Cardiac septum (tissue), 1 donor: Measurements from ENCODE around the gene SUCLA2. TPM values are rescaled to one million over a fixed set of nuclear protein-coding genes. Genes with fewer than 3 reads are reported as not detected.
"Not testable (repeated sequence)": the region's sequence is repeated elsewhere in the genome, so short reads cannot be mapped to it uniquely, and the experiment has no call there.

Experiments used
- DNase-seq: peaks from one replicate; pipeline ENCODE4 v3.0.0-alpha.2; 2020; ENCODE audit warnings: low spot score
- intact Hi-C: fragments of 100-400 bp; cut with DNase I; formaldehyde crosslinking; loops from one replicate; pipeline ENCODE4 v1.14.0; 2022
- total RNA-seq: library from RNA; stranded (reverse); fragmentation: NEBNext Ultra II Directional; extraction: Animal tissue kit (Norgen Biotek cat#: 25700); gene quantifications from one replicate; pipeline ENCODE4 v1.2.1, GENCODE V29; 2021
- donor health status: DM: no; HTN: no; CAD: no.

SUCLA2 gene
- total RNA-seq, 1 donor from 2014 or later = 100 TPM

DNA sequence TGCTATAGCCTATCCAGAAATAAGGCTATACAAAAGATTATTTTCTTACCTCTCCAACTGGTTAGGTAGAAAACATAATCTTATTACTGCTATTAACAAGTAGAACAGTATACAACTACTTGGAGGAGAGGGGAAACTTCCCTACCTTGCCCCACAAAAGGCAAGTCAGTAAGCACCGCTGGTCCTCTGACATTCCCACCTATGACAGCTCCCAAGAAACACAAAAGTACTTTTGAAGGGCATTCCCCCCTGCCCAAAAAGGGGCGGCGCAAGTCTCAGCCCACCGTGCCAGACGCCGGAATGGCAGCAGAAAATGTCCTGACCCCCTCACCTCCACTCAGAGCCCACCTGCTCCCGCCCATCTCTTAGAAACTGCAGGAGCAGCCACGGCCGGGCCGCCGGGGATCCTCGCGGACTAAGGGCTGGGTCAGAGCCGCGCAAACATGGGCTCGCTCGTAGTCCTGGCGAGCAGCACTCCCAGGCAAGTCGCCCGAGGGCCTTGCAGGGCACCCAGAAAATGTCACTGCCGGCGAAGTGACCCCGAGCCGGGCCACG, 437 bp downstream of the SUCLA2 start:
- DNase-seq = peak; percentile 77
- intact Hi-C loops = loop anchor here (5.0 kb wide), 1 partner anchor 37 kb away; the partner anchor contains the start of gene NUDT15

GRCh38 chr13:47999973-48000372, 1.1 kb downstream of the SUCLA2 start:
- intact Hi-C loops = loop anchor here (5.0 kb wide), 1 partner anchor 37 kb away; the partner anchor contains the start of gene NUDT15
- DNase-seq = no peak

DNA sequence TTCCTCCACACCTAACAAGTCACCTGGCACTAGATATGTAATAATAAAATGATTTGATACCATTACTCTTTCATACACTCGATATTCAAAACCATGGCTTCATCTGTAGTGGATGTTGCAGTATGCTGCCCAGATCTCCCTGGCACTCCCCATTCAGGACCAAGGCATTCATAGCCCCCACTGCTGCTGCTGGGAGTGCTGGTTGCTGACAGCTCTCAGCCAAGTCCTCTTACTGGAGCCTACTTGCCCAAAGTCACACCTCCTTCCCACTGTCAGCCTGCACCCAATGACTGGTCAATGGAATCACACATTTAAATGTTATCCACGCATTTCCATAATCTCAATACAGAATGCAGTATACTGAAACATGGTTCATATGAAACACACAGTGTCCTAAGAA, 3.7 kb downstream of the SUCLA2 start:
- DNase-seq = no peak
- intact Hi-C loops = no loop called here

DNA sequence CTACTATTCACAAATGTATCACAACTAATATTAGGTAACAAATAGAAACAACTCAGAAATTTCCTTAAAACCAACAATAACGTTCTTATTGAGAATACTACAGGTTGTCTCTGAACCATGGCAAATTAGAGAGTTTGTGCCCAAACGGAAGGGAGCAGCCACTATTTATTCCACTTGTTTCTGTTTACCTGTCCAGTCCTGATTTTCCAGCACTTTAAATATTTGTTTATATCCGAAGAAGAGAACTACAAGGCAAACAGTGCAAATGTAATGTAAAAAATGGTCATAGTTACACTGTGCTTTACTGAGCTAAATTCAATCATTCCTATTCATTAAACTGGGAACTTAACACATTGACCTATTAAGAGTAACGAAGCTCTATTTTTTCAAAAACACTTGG, 9.2 kb downstream of the SUCLA2 start:
- no peak for DNase-seq

GRCh38 chr13:47990920-47991466, 10.1 kb downstream of the SUCLA2 start:
- no peak for DNase-seq
- intact Hi-C loops = no loop called here

More for the DNA sequence above, 9.2 kb downstream of the SUCLA2 start:
- intact Hi-C loops = no loop called here

DNA sequence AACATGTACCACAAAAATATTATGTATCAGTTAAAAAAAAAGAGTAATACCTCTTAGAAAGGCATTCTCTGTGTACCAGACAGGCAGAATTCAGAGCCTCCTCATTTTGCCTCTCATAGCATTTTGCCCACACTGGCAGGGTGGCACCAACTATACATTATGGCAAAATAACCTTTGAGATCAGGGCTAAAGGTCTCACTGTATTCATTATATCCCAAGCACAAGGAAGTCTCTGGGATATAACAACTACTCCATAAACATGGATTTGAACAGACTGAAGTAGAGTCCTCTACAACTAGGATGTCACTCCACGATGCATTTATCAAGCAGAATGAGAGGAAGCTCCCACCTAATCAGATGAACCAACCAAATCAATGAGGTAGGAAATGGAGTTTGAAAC, 10.6 kb downstream of the SUCLA2 start:
- intact Hi-C loops = no loop called here
- no peak for DNase-seq

- intact Hi-C loops = no loop called here
- no peak for DNase-seq
Observed at GRCh38 chr13:47983070-47983469, 18.0 kb downstream of the SUCLA2 start.

GRCh38 chr13:47976325-47976724, 24.7 kb downstream of the SUCLA2 start:
- DNase-seq = no peak

DNA sequence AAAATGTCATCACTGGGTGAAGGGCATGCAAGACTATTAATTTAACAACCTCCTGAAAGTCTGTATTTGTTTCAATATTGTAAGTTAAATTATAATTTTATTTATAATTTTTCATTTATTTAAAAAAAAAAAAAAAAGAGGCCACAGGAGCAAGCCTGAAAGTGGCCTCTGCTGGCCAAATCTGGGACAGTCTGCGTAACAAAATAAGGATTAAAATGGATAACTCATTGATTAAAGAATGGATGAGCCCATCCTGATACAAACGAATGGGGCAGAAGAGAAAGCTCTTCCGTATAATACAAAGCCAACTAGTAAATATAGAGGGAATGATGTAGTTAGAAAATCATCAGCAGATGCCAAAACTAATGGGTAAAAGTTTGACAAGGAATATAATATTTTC, 36.2 kb downstream of the SUCLA2 start:
- DNase-seq = no peak
- intact Hi-C loops = no loop called here

More at GRCh38 chr13:47976325-47976724, 24.7 kb downstream of the SUCLA2 start:
- intact Hi-C loops = no loop called here

DNA sequence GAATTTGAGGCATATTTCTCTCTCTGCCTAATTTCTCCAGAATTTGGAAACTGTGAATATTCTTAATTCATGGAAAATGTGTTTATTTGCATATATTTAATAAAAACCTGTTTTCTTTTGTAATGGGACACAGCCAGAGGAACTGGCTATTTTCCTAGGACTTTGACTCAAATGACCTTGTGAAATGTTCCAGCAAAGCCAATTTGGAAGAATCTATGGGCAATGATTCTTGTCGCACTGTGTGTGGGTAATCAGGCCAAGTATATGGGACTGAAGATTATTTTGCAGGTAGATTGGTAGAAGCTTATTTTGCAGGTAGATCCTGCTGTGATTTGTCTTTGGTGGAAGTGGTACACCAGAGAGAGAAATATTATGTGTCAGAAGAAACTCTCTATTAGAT, 38.8 kb downstream of the SUCLA2 start:
- no peak for DNase-seq
- intact Hi-C loops = no loop called here

DNA sequence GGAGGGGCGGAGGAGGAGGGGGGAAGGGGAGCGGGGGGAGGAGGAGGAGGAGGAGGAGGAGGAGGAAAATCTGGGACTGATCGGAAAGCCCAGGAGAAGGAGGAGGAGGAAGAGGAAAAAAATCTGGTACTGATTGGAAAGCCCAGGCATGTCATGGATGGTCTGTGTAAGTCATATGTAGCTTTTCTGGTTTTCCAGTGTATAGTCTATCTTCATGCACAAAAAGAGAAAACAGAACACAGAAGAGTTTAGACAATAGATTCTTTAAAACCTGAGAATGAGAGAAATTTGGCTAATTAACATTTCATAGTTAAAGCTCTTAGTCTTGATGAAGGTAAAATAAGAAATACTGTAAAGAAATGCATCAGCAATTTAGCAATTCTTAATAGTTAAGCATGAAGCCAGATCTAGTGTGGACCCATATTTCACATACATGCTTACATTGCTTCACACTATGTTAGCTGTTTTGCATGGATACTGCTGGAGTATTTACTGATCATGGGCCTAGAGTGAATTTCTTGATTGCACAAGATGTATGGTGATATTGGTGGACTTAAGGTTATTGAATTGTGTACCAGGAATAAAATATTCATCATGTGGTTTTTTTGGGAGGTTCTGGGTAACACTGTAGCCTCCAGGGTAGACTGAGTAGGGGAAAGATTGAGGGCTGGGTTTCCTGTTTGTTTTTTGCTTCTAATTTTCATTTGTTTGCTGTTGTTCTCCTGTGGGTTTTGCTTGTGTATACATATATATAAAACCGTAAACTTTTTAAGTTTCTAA, 41.4 kb downstream of the SUCLA2 start:
- DNase-seq = no peak
- intact Hi-C loops = no loop called here

DNA sequence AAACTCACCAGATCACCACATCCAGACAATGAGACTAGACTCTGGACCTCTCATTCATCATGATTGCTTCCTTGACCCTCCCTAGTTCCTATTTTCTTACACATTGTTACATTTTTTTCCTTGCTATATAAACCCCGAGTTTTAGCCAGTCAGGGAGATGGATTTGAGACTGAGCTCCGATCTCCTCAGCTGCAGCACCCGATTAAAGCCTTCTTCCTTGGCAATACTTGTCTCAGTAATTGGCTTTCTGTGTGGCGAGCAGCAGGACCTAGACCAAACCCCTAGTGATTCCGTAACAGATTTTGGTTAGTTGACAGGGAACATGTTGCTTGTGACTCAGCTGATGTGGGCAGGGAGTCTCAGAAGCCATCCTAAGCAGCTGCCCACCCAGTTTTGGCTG, 44.0 kb downstream of the SUCLA2 start:
- intact Hi-C loops = no loop called here
- no peak for DNase-seq

GRCh38 chr13:47955836-47956235, 45.2 kb downstream of the SUCLA2 start:
- no peak for DNase-seq
- intact Hi-C loops = no loop called here

- DNase-seq = no peak
- intact Hi-C loops = no loop called here
Observed at GRCh38 chr13:47949799-47950198, 51.3 kb downstream of the SUCLA2 start.

DNA sequence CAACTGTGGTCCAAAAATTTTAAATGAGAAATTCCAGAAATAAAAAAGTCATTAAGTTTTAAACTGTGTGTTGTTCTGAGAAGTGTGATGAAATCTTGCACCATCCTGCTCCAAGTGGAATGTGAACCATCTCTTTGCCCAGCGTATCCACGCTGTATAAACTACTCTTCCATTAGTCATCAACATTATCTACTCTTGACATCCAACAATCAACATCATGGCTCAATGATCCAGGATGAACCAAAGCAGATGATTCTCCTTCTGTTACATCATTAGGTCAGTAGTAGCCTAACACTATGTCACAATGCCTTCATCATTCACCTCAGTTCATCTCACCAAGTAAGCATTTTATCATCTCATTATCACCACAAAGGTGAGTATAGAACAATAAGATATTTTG, 55.3 kb downstream of the SUCLA2 start:
- DNase-seq = no peak
- intact Hi-C loops = no loop called here

DNA sequence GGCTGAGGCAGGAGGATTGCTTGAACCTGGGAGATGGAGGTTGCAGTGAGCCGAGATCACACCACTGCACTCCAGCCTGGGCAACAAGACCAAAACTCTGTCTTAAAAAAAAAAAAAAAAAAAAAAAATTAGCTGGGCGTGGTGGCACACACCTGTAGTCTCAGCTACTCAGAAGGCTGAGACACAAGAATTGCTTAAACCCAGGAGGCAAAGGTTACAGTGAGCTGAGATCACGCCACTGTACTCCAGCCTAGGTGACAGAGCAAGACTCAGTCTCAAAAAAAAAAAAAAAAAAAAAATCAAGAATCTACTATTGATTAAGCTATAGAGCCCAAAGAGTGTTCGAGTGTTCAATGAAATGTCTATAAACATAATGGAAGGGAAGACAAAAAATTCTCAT, 55.9 kb downstream of the SUCLA2 start:
- intact Hi-C loops, DNase-seq: not testable (repeated sequence)

- intact Hi-C loops = no loop called here
- no peak for DNase-seq
Observed at GRCh38 chr13:47934371-47934770, 66.7 kb downstream of the SUCLA2 start.

DNA sequence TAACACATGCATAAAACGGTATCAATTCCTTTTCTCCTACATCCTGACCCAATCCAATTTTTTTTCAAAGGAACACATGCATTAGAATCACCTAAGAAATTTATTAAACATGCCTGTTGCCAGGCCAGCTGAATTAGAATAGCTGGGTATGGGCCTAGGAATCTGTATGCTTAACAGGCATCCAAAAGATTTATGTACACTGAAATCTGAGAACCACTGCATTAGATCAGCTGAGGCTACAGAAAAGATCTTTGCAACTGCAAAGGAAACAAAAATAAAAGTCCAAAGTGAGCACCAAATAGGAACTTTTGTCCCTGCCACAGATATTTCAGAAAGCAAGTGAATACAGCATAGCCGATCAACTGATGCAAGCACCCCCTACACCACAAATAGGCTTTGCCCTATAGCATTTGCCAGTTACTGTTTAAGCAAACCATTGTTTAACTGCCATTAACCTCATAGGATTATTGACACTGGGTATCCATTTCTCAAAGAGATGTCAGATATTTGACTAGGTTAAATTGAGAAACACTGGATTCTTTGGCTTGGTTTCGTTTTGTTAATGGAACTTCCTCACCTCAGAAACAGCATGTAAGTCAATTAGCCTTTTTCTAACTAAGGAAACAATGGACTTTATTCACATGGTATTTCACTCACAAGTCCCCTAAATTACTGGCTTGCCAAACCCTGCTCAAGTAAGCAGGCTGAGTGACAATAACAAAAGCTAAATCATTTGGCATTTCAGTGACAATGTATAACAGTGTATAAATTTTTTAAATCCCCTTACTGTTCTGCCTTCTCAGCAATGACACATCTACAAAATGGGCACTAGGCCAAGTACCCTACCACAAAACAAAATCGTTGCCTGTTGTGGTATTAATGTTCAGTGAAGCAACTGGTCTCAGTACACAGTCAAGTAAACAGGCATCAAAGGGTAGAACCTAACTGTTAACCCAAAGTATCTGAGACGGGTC, 67.8 kb downstream of the SUCLA2 start:
- no peak for DNase-seq
- intact Hi-C loops = no loop called here

- intact Hi-C loops = no loop called here
- no peak for DNase-seq
Observed at GRCh38 chr13:47930649-47931165, 70.4 kb downstream of the SUCLA2 start.

DNA sequence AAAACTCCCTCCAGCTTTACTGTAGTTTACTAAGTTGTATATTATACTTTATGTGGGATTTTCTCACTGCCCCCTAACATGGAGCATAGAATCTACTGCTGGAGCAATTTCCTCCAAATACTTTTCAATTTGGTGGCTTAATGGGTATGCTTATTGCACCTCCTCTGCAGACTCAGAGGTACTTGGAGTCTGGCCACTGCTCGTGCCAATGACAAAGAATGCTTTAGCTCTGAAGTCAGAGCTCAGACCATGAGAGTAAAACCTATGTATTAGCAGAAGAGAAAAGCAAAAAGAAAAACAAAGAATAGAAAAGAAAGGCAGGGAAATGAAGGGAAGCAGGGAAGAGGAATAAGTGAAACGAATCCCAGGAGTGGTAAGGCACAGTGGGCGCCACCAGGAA, 71.9 kb downstream of the SUCLA2 start:
- intact Hi-C loops = no loop called here
- DNase-seq = no peak
